Endothelial cell of umbilical vein (primary cell): Measurements from ENCODE around the gene UBE2L6. TPM values are rescaled to one million over a fixed set of nuclear protein-coding genes. Genes with fewer than 3 reads are reported as not detected.

Experiments
- BruUV-seq: library from RNA; stranded (reverse); fragments of 400-500 nt; replicated peaks from 2 replicates; lab custom pipeline; 2021; lab: Mats Ljungman, UMichigan
- CTCF ChIA-PET: fragments of 300-600, 350-600 bp; sonication (Branson Sonifier 250); formaldehyde crosslinking; loops from one replicate; lab custom pipeline; 2021; ENCODE audit warnings: antibody characterized with exemption, inconsistent platforms; lab: Charles Lee
- POLR2A ChIA-PET: fragments of 300-600, 350-600 bp; sonication (Branson Sonifier 250); formaldehyde crosslinking; loops from one replicate; lab custom pipeline; 2021; ENCODE audit warnings: antibody characterized with exemption, inconsistent platforms; lab: Charles Lee
- DNase-seq: peaks from one replicate; pipeline ENCODE4 v3.0.0-alpha.2; 2011; ENCODE audit warnings: low read depth, low spot score
- FAIRE-seq: peaks from 2 replicates; lab custom pipeline; 2011; peaks lifted over from hg19 to GRCh38; lab: Jason Lieb, UNC
- H2AFZ ChIP-seq: 2 replicates; pipeline ENCODE4 v1.6.0; 2012; ENCODE audit warnings: low read depth, low read length, control low read depth, inconsistent platforms
- H3K27ac ChIP-seq: 2 replicates; pipeline ENCODE4 v1.5.1; 2011; ENCODE audit warnings: low read depth, mild to moderate bottlenecking, control low read depth, low read length, moderate library complexity; ENCODE audit not compliant: insufficient read depth
- H3K27me3 ChIP-seq, 2 experiments: 2 replicates each; pipeline versions ENCODE4 v1.6.0 to v1.6.1; 2011; ENCODE audit warnings: low read length in 2 of 2, mixed read lengths in 1 of 2; ENCODE audit not compliant: control insufficient read depth in 2 of 2, insufficient read depth in 2 of 2
- H3K36me3 ChIP-seq, 2 experiments: 2 replicates in 1 of 2; 3 replicates in 1 of 2; pipeline ENCODE4 v1.5.1; 2011; ENCODE audit warnings: low read length in 2 of 2, mild to moderate bottlenecking in 1 of 2, moderate library complexity in 1 of 2; ENCODE audit not compliant: control insufficient read depth in 2 of 2, insufficient read depth in 2 of 2; ENCODE audit errors: extremely low read depth in 1 of 2
- H3K4me1 ChIP-seq: 3 replicates; pipeline ENCODE4 v1.5.1; 2011; ENCODE audit warnings: mild to moderate bottlenecking, low read length; ENCODE audit not compliant: control insufficient read depth, insufficient read depth; ENCODE audit errors: extremely low read depth
- H3K4me2 ChIP-seq: 2 replicates; pipeline ENCODE4 v1.6.1; 2011; ENCODE audit warnings: low read length, control low read depth, mixed read lengths; ENCODE audit not compliant: insufficient read depth
- H3K4me3 ChIP-seq, 3 experiments: fragments of 200-600 bp in 1 of 3; sonication (generic), shearing (Covaris generic) in 1 of 3; replicated peaks in 1 of 3; 2 replicates each; pipeline ENCODE4 v1.5.1; 2011 to 2016; ENCODE audit warnings: control low read depth in 3 of 3, low read length in 3 of 3, mild to moderate bottlenecking in 2 of 3, inconsistent platforms in 1 of 3, low read depth in 1 of 3, moderate library complexity in 1 of 3; ENCODE audit not compliant: insufficient read depth in 1 of 3
- H3K79me2 ChIP-seq: 2 replicates; pipeline ENCODE4 v1.6.0; 2012; ENCODE audit warnings: low read length, inconsistent platforms; ENCODE audit not compliant: control insufficient read depth, insufficient read depth
- H3K9ac ChIP-seq: replicated peaks from 2 replicates; pipeline ENCODE3; 2011; ENCODE audit warnings: low read length, control low read depth; ENCODE audit not compliant: insufficient read depth; ENCODE audit errors: extremely low read depth
- H3K9me1 ChIP-seq: replicated peaks from 3 replicates; pipeline ENCODE4 v1.6.0; 2011; ENCODE audit warnings: mild to moderate bottlenecking, low read length; ENCODE audit not compliant: control insufficient read depth, insufficient read depth; ENCODE audit errors: extremely low read depth
- H3K9me3 ChIP-seq: replicated peaks from 2 replicates; pipeline ENCODE4 v1.5.1; 2012; ENCODE audit warnings: low read length, inconsistent platforms; ENCODE audit not compliant: control insufficient read depth, insufficient read depth
- H4K20me1 ChIP-seq: replicated peaks from 2 replicates; pipeline ENCODE3; 2011; ENCODE audit warnings: mild to moderate bottlenecking, low read length; ENCODE audit not compliant: control insufficient read depth, insufficient read depth; ENCODE audit errors: extremely low read depth
- CTCF ChIP-seq, 2 donors: IDR thresholded peaks; 1 replicate in 1 of 2; 2 replicates in 1 of 2; pipeline ENCODE4 v1.5.1; 2011; ENCODE audit warnings: low read length in 2 of 2, mild to moderate bottlenecking in 2 of 2, moderate library complexity in 2 of 2, control low read depth in 1 of 2, inconsistent platforms in 1 of 2, low read depth in 1 of 2; ENCODE audit not compliant: insufficient read depth in 1 of 2; ENCODE audit errors: extremely low read depth in 1 of 2
- EZH2 ChIP-seq: IDR thresholded peaks from 2 replicates; pipeline ENCODE4 v1.6.1; 2012; ENCODE audit warnings: borderline replicate concordance, low read depth, mild to moderate bottlenecking, moderate library complexity, low read length, inconsistent platforms; ENCODE audit not compliant: severe bottlenecking
- FOS ChIP-seq: IDR thresholded peaks from 2 replicates; pipeline ENCODE4 v1.6.1; 2011; ENCODE audit warnings: mild to moderate bottlenecking, low read length, moderate library complexity, borderline replicate concordance; ENCODE audit not compliant: insufficient read depth
- JUN ChIP-seq: IDR thresholded peaks from 2 replicates; pipeline ENCODE4 v1.6.1; 2011; ENCODE audit warnings: borderline replicate concordance, low read depth; ENCODE audit not compliant: insufficient read length, insufficient read depth
- MAX ChIP-seq: IDR thresholded peaks from 2 replicates; pipeline ENCODE4 v1.6.1; 2011; ENCODE audit not compliant: insufficient read depth, insufficient read length
- MYC ChIP-seq: IDR thresholded peaks from one replicate; pipeline ENCODE4 v1.6.1; 2011; ENCODE audit warnings: mild to moderate bottlenecking, low read depth, low read length
- POLR2AphosphoS5 ChIP-seq: IDR thresholded peaks from 2 replicates; pipeline ENCODE4 v1.6.1; 2012; ENCODE audit warnings: low read depth, mild to moderate bottlenecking, control low read depth, low read length, moderate library complexity; ENCODE audit not compliant: insufficient read depth
- dilution Hi-C: fragments of 300-500 bp; cut with MboI; formaldehyde crosslinking; loops from one replicate; pipeline ENCODE4 v1.15.0; 2019; ENCODE audit warnings: low sequenced_read_pairs; ENCODE audit not compliant: extremely low pct_ligation_motif_present
- intact Hi-C: fragments of 100-400 bp; cut with micrococcal nuclease; formaldehyde crosslinking; loops from one replicate; pipeline ENCODE4 v1.10.0; 2022
- polyA plus RNA-seq, 4 experiments: library from polyadenylated mRNA; depleted of rRNA in 3 of 4; stranded (reverse) in 3 of 4; unstranded in 1 of 4; fragments of >200 nt; gene quantifications; 2 replicates each; pipeline versions ENCODE4 v1.2.1 to v1.2.3, GENCODE V29; 2011 to 2012; ENCODE audit warnings: missing spikeins in 1 of 4
- total RNA-seq: library from RNA; stranded (reverse); gene quantifications from 2 replicates; pipeline ENCODE4 v1.2.3, GENCODE V29; 2021

The UBE2L6 gene
- total and polyA plus RNA-seq, 2 donors (not counting 3 experiments of a cell fraction or from before 2014, with no cell fraction given) = 22.3 to 25.2 TPM

- ChIA-PET POLR2A (no interaction called here), CTCF (interaction anchor here (1.3 to 10.9 kb wide), 7 partner anchors 13 to 183 kb away, joined by 3 to 316 read pairs (median 8); partner anchors contain the start of genes RTN4RL2, SLC43A1 and UBE2L6)
- Histone ChIP-seq H3K36me3 (peaks cover 2 to 6% of the 10 kb centered on the region in 2 experiments), H3K79me2 (peaks cover 18% of the 10 kb centered on the region), H3K4me2 (peak overlapping the region; percentile 96), H3K9ac (no peak overlapping the region), H3K27me3 (no peaks in the 10 kb centered on the region), H2AFZ (no peak overlapping the region), H4K20me1 (no peaks in the 10 kb centered on the region), H3K4me3 (no peak overlapping the region), H3K9me3 (no peaks in the 10 kb centered on the region), H3K4me1 (peaks cover 21% of the 10 kb centered on the region), H3K9me1 (no peaks in the 10 kb centered on the region), H3K27ac (no peak overlapping the region)
- dilution Hi-C loops = no loop called here
- DNase-seq (no peak), FAIRE-seq (no peak)
- intact Hi-C loops = no loop called here
- TF ChIP-seq EZH2 (no peak), JUN (no peak), FOS (no peak), CTCF (IDR thresholded peaks at IDR 0.05; ENCODE audit: extremely low read depth in 1 of 2, insufficient read depth in 1 of 2, low read depth in 1 of 2, low read length in 2 of 2) (no peak), MAX (no peak), POLR2AphosphoS5 (no peak), MYC (no peak)
- no TSS peak for BruUV-seq
These were observed 38.5 kb downstream of the UBE2L6 start for GRCh38 chr11:57529012-57529411.
